RWPE1 (cell line): ENCODE measurements around the gene ITPK1.

Experiments used
- CTCF ChIA-PET: fragments of 350-600 bp; sonication (Branson Sonifier 250); formaldehyde crosslinking; extraction: SDS; loops from one replicate; lab custom pipeline; 2021; lab: Yijun Ruan, JAX
- POLR2A ChIA-PET: fragments of 400-600 bp; formaldehyde crosslinking; extraction: SDS; loops from one replicate; lab custom pipeline; 2020; ENCODE audit warnings: antibody characterized with exemption; ENCODE audit not compliant: low non-redundant PET; lab: Yijun Ruan, JAX
- DNase-seq: peaks from one replicate; pipeline ENCODE4 v3.0.0; 2012; ENCODE audit warnings: low spot score
- H3K27ac ChIP-seq: fragments of 450-650 bp; 2 replicates; pipeline ENCODE4 v1.5.1; 2017
- TF ChIP-seq, protein P1 (sequence below): fragments of 450-650 bp; conservative IDR thresholded peaks from 2 replicates; pipeline ENCODE4 v1.5.1; 2017; ENCODE audit warnings: low read depth, mild to moderate bottlenecking

The ITPK1 gene

DNA sequence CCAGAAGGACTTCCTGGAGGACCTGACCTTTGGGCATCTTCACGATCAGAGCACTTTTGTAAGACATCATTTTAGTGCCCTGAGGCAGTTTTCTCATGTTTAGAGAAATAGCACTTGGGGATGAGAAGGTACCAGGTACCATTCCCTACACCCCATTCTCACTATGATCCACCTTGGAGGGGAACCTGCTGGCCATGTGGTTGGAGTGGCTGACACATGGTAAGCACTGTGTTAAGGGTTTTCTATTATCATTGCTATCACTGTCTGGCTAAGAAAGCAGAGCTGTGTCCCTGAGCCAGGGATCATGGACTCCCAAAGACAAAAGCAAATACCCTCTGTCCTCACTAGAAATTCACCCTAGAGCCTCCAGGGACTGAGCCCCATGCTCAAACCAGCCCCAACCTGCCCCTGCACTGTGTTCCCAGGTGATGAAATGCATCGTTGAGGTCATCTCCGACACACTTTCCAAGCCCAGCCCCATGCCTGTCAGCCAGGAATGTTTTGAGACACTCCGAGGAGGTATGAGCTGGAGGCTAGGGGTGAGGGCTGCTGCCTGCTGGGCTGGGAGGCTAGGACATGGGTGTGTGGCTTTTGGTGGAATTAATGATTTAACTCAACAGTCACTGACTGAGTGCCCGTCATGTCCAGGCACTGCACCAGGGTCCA lies 189.4 kb downstream of the ITPK1 start:
- TF ChIP-seq, protein P1, sequence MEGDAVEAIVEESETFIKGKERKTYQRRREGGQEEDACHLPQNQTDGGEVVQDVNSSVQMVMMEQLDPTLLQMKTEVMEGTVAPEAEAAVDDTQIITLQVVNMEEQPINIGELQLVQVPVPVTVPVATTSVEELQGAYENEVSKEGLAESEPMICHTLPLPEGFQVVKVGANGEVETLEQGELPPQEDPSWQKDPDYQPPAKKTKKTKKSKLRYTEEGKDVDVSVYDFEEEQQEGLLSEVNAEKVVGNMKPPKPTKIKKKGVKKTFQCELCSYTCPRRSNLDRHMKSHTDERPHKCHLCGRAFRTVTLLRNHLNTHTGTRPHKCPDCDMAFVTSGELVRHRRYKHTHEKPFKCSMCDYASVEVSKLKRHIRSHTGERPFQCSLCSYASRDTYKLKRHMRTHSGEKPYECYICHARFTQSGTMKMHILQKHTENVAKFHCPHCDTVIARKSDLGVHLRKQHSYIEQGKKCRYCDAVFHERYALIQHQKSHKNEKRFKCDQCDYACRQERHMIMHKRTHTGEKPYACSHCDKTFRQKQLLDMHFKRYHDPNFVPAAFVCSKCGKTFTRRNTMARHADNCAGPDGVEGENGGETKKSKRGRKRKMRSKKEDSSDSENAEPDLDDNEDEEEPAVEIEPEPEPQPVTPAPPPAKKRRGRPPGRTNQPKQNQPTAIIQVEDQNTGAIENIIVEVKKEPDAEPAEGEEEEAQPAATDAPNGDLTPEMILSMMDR: no peak
- POLR2A ChIA-PET: interaction anchor here (0.6 kb wide), 1 partner anchor 28 kb away, joined by 3 read pairs; no protein-coding TSS in a partner anchor
- DNase-seq: peak; percentile 94
- H3K27ac ChIP-seq: peak overlapping the region; percentile 68
- CTCF ChIA-PET: no interaction called here

DNA sequence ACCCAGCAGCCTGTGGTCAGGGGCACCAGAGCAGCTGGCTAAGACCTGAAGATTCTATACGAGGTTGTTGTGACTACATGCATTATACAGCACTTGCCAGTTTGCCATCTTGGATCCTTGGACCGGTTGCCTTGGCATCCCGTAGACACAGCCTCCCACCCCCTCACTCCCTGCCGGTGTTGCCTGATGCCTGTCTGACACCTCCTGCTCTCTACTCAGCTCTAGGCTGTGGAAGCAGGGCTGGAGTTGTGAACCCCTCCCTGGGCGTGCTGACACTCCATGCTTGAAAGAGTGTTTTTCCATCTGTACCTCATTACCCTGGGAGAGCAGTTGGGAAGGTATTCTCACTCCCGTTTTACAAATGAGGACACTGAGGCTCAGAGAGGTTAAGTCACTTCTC lies 190.3 kb downstream of the ITPK1 start:
- POLR2A ChIA-PET: no interaction called here
- DNase-seq: no peak
- CTCF ChIA-PET: interaction anchor here (0.6 kb wide), 1 partner anchor 78 kb away, joined by 3 read pairs; no protein-coding TSS in a partner anchor
- no peak overlapping the region for H3K27ac ChIP-seq
- TF ChIP-seq, protein P1: no peak

DNA sequence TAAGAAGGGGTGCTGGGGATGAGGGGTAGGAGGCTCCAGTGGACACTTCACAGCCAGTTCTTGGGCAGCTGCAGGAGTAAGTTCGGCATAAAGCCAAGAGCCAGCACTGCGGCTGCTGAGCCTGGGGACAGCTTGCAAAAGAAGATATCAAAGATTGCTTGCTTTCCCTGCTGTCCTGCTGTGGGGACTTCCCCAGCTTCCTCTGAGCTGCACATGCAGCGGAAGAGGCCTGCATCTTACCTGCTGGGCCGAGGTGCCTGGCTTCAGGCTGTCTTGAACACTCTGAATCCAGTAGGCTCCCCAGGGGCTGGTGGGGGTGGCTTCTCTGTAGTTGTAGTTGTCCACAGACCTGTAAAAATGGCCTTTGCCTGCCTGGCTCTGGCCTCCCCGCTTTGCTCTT lies 191.5 kb downstream of the ITPK1 start:
- H3K27ac ChIP-seq: no peak overlapping the region
- POLR2A ChIA-PET: no interaction called here
- CTCF ChIA-PET: no interaction called here
- DNase-seq: no peak
- TF ChIP-seq, protein P1: no peak

DNA sequence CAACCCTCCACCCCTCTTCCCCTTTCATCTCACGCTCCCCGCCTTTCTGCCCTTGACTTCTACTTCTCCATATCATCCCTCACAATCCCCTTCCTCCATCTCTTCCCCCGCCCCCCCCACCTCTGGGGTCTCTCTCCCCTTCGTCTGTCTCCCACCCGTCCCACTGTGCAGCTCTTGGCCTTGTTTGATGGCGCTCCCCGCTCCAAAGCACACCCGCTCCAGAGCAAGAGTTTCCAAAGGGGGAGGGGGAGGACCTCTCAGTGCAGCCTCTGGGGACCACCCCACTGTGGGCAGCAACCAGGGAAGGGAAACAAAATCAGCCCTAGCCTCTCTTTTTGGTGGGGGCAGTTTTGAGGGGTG lies 192.0 kb downstream of the ITPK1 start:
- TF ChIP-seq, protein P1: no peak
- ChIA-PET POLR2A (no interaction called here), CTCF (interaction anchor here (0.7 kb wide), 1 partner anchor 28 kb away, joined by 3 read pairs; no protein-coding TSS in a partner anchor)
- DNase-seq: no peak
- H3K27ac ChIP-seq: no peak overlapping the region

DNA sequence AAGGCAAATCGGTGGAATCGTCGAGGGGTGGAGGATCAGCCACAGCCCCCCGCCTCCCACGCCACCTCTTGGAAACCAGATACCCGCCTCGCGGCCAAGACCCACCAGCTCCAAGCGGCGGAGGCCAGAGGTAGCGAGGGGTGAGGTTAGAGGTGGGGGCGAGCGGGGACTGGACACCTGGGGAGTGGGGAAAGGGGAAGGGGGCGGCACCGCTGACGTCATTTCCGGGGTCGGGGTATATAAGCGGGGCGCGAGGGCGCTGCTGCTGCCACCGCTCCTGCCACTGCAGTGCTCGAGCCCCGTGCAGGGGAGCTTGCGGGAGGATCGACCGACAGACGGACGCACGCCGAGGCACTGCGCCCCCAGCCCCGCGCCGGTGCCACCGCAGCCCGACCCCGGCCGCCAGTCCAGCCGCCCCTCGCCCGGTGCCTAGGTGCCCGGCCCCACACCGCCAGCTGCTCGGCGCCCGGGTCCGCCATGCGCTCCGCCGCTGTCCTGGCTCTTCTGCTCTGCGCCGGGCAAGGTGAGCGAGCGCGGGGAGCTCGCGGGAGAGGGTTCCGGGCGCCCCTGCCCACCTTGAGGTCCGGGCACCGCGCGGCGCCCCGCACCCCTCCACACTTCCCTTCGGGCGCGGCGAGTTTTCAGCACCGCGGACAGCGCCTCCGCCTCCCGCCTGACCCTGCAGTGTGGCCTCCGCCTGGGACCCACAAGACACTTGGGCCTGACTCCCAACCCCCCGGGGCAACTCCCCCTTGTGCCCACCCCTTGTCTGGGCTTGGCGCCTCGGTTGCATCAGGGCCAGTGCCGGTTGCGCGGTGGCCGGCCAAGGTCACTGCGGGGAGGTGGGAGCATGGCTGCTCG lies 192.6 kb downstream of the ITPK1 start, which contains the start of gene CHGA:
CHGA (plus strand) TSS at position 268 of the 861 bp plus-strand sequence; CDS start at position 478, 210 bp downstream.
- ChIA-PET CTCF (interaction anchor here (0.7 kb wide), 1 partner anchor 29 kb away, joined by 3 read pairs; no protein-coding TSS in a partner anchor), POLR2A (no interaction called here)
- H3K27ac ChIP-seq: no peak within 1 kb of the TSS
- peak; percentile 67 for DNase-seq
- TF ChIP-seq, protein P1: no peak

DNA sequence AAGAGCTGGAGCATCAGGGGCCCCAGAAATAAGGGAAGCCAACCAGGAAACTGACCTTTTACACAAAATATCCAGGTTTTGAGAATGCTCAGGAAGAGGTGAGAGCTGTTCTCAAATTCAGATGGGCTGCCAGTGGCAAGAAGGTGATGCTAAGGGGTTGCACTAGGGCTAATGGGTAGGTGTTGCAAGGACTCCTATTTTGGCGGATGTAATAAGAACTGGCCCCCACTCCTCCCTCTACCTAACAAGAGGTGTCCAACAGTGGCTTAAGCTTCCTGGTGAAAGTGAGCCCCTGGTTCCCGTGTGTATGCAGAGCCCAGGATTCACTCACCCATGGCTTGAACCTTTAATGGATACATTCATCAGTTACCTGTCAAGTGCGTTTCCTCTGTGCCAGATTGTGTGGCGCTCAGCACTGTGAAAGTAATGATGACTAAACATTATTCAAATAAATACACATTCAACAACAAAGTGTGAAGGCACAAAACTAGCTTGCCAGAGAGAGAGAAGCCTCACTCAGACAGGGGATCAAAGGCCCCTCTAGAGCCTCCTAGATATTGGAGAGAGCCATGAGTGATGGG lies 193.5 kb downstream of the ITPK1 start:
- DNase-seq: no peak
- no peak overlapping the region for H3K27ac ChIP-seq
- ChIA-PET POLR2A (no interaction called here), CTCF (no interaction called here)
- TF ChIP-seq, protein P1: no peak
